AG04450 (cell line): ENCODE data around the gene NLGN1. TPM values are rescaled to one million over a fixed set of nuclear protein-coding genes. Genes with fewer than 3 reads are reported as not detected.
"Not testable (repeated sequence)": the region's sequence is repeated elsewhere in the genome, so short reads cannot be mapped to it uniquely, and the experiment has no call there.

Source experiments
- CTCF ChIA-PET: fragments of 300-600, 350-600 bp; formaldehyde crosslinking; extraction: SDS; loops from one replicate; lab custom pipeline; 2022; ENCODE audit warnings: antibody characterized with exemption, inconsistent platforms; lab: Charles Lee
- POLR2A ChIA-PET: fragments of 350-600 bp; formaldehyde crosslinking; extraction: SDS; loops from one replicate; lab custom pipeline; 2021; ENCODE audit warnings: antibody characterized with exemption, inconsistent platforms; lab: Yijun Ruan, JAX
- DNase-seq: peaks from one replicate; pipeline ENCODE4 v3.0.0-alpha.2; 2011; ENCODE audit warnings: low read depth, low spot score
- H3K27ac ChIP-seq: one replicate; pipeline ENCODE4 v1.5.1; 2012; ENCODE audit warnings: low read depth, low read length, control low read depth
- H3K27me3 ChIP-seq: one replicate; pipeline ENCODE4 v1.6.0; 2012; ENCODE audit warnings: low read length; ENCODE audit not compliant: control insufficient read depth, insufficient read depth
- H3K4me3 ChIP-seq: 2 replicates; pipeline ENCODE4 v1.5.1; 2011; ENCODE audit warnings: mild to moderate bottlenecking, low read depth, low read length, control low read depth
- H3K9me3 ChIP-seq: 2 replicates; pipeline ENCODE4 v1.5.1; 2012; ENCODE audit warnings: low read length; ENCODE audit not compliant: control insufficient read depth, insufficient read depth
- CTCF ChIP-seq: IDR thresholded peaks from 2 replicates; pipeline ENCODE4 v1.5.1; 2011; ENCODE audit warnings: low read depth, low read length, control low read depth, inconsistent platforms
- polyA plus RNA-seq: library from polyadenylated mRNA; depleted of rRNA; stranded (reverse); fragments of >200 nt; gene quantifications from 2 replicates; pipeline ENCODE4 v1.2.3, GENCODE V29; 2011

The NLGN1 gene
- polyA plus RNA-seq, 1 experiment, result 1.7 TPM

- POLR2A ChIA-PET, result interaction anchor here (0.6 kb wide), 1 partner anchor 19 kb away, joined by 4 read pairs; no protein-coding TSS in a partner anchor
- CTCF ChIA-PET, result interaction anchor here (1.3 kb wide), 1 partner anchor 24 kb away, joined by 3 read pairs; no protein-coding TSS in a partner anchor
- H3K27me3 ChIP-seq, result no peaks in the 10 kb centered on the region
- no peak for DNase-seq
- no peaks in the 10 kb centered on the region for H3K9me3 ChIP-seq
- no peak overlapping the region for H3K27ac ChIP-seq
- no peak overlapping the region for H3K4me3 ChIP-seq
- peak; percentile 41 for TF ChIP-seq CTCF
Measured at GRCh38 chr3:173529062-173529711, 131.6 kb downstream of the NLGN1 start.

DNA sequence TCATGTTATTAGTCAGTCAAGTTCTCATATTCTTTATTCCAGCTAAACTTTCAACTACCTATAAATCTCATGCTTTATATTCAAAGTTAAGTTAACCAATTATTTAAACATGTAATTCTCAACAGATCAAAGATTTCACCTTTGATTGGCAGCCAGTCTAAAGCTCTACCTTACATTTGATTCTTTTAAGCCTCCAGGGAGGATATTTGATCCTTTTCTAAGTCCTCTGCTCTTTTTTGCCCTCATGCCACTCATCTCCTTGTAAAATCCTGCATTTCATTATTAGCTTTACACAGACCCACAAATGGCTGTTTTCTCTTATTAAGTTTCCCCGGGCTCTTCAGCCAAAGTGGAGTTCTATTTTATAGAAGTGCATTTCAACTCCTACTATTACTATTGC lies 134.1 kb downstream of the NLGN1 start:
- ChIA-PET POLR2A (no interaction called here), CTCF (interaction anchor here (0.6 kb wide), 1 partner anchor 250 kb away, joined by 4 read pairs; no protein-coding TSS in a partner anchor)
- H3K4me3 ChIP-seq, result no peak overlapping the region
- H3K27me3 ChIP-seq, result no peaks in the 10 kb centered on the region
- H3K27ac ChIP-seq, result no peak overlapping the region
- DNase-seq, result no peak
- no peaks in the 10 kb centered on the region for H3K9me3 ChIP-seq
- no peak for TF ChIP-seq CTCF

GRCh38 chr3:173538410-173538809 lies 140.9 kb downstream of the NLGN1 start:
- Histone ChIP-seq H3K9me3 (no peaks in the 10 kb centered on the region), H3K27me3 (no peaks in the 10 kb centered on the region), H3K4me3 (no peak overlapping the region), H3K27ac (no peak overlapping the region)
- no peak for TF ChIP-seq CTCF
- ChIA-PET POLR2A (no interaction called here), CTCF (no interaction called here)
- DNase-seq, result no peak

- H3K27ac ChIP-seq, DNase-seq, H3K9me3 ChIP-seq, CTCF ChIA-PET, POLR2A ChIA-PET, H3K4me3 ChIP-seq, H3K27me3 ChIP-seq: not testable (repeated sequence)
Measured at GRCh38 chr3:173545590-173545989, 148.0 kb downstream of the NLGN1 start.

- no peak overlapping the region for H3K27ac ChIP-seq
- no peak for DNase-seq
- ChIA-PET CTCF (no interaction called here), POLR2A (no interaction called here)
- no peak for TF ChIP-seq CTCF
- H3K27me3 ChIP-seq, result no peaks in the 10 kb centered on the region
- H3K9me3 ChIP-seq, result no peaks in the 10 kb centered on the region
- no peak overlapping the region for H3K4me3 ChIP-seq
Measured at GRCh38 chr3:173547070-173547469, 149.5 kb downstream of the NLGN1 start.
